ELR (cell line): ENCODE results near the gene SCP2.

Source experiments
- DNase-seq: peaks from one replicate; pipeline ENCODE4 v3.0.0-alpha.2; 2015; ENCODE audit warnings: low read depth

Gene SCP2, protein sequence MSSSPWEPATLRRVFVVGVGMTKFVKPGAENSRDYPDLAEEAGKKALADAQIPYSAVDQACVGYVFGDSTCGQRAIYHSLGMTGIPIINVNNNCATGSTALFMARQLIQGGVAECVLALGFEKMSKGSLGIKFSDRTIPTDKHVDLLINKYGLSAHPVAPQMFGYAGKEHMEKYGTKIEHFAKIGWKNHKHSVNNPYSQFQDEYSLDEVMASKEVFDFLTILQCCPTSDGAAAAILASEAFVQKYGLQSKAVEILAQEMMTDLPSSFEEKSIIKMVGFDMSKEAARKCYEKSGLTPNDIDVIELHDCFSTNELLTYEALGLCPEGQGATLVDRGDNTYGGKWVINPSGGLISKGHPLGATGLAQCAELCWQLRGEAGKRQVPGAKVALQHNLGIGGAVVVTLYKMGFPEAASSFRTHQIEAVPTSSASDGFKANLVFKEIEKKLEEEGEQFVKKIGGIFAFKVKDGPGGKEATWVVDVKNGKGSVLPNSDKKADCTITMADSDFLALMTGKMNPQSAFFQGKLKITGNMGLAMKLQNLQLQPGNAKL

DNA sequence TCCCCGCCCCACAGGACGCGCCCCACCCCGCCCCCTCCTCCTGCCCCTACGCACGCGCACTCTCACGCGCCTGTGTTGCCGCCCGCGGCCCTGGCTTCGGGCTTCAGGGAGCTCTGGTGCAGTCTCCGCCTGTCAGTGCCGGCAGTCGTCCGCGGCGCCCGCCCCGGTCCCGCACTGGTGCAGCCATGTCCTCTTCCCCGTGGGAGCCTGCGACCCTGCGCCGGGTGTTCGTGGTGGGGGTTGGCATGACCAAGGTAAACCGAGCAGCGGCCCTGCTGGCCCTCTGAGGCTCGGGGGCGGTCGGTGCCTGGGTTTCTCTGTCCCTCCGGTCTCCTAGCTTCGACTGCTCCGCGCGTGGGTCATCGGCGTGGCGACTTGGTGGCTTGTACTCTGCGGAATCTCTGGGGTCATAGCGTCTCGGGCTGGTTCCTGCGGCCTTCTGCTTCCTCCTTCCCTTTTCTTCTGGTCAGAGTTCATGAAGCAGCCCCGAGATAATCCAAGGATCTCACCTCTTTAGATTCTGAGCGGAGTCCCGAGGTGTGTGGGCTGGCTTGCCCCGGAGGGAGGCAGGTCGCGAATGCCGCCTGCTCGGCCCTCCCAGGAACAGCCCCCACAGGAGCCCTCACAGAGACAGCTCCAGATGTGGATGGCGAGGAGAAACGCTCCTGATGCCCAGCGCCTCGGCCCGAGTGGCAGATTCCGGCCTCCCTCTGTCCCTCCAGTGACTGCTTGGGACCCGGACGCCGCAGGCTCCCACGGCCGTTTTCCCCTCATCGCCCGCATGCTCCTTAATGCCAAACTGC, at the start of gene SCP2:
SCP2 (plus strand) TSS at position 65 of the 803 bp plus-strand sequence; CDS start at position 186, 121 bp downstream.
- peak; percentile 75 for DNase-seq

DNA sequence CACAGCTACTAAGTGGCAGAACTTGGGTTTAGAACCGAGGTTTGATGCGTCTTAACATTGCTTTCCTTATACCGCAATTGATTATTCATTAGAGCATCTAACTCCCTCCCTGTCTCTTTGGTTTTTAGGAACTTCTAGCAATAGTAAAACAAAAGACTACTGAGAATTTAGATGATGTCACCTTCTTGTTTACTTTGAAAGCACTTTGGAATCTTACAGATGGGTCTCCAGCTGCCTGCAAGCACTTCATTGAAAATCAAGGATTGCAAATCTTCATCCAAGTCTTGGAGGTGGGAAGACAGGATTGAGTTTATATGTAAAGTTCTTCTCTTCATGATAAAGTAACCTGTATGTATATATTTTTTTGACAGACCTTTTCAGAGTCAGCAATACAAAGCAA, 49.5 kb upstream of the SCP2 start:
- DNase-seq = peak; percentile 9

DNA sequence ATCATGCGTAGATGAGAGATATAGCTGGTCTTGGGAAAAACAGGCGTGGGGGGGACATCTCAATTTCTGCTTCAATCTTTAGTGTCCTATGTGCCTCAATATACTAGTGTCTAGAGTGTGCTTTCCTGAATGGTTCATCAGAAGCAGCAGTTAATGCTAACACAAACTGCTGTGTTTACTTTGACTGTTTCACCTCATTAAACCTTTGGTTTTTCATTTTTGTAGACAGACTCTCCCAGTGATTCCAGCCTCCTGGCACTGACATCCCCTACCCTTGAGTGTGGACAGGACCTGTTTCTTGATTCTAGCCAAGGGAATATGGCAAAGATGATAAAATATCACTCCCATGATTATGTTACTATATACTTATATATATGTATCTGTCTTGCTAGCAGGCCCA, 46.9 kb upstream of the SCP2 start:
- DNase-seq = no peak

DNA sequence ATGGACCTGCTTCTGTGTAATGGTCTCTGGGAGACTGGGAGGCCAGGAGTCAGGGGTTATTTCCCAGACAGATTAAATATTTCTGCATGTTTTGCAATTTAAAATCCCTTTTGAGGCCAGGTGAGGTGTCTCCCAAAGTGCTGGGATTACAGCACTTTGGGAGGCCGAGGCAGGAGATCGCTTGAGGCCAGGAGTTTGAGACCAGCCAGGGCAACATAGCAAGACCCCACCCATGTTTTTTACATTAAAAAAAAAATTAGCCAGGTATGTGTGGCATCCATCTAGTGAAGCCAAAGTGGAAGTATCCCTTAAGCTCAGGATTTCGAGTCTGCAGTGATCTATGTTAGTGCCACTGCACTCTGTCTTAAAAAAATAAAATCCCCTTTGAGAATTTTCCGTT, 39.6 kb upstream of the SCP2 start:
- no peak for DNase-seq

DNA sequence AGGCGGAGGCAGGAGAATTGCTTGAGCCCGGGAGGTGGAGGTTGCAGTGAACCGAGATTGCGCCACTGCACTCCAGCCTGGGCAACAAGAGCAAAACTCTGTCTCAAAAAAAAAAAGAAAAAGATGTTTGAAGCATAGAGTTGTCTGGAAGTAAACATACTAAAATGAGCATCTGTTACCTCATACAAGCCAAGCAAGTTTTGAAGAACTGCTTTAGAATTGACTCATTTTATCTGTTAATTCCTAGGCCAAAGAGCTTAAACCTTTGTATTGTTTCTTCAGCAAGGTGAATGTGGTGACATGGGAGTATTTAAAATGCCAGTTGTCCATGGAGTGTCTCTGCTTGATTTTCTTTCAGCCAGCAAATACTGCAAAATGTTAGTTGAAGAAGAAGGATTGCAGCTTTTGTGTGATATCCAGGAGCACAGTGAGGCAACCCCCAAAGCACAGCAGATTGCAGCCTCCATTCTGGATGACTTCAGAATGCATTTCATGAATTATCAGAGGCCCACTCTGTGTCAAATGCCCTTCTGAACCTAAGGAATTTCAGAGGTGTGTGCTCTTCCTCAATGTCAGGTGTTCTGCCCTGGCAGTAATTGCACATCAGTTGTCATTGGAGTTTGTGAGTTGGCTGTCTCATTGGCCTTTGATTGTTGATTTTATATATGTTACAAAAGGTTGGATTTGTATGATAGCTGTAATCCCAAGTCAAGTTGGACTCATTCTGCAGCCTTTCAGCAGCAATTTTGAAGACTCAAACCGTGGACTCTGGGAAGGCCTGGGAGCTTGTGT, 34.5 kb upstream of the SCP2 start:
- DNase-seq = no peak

DNA sequence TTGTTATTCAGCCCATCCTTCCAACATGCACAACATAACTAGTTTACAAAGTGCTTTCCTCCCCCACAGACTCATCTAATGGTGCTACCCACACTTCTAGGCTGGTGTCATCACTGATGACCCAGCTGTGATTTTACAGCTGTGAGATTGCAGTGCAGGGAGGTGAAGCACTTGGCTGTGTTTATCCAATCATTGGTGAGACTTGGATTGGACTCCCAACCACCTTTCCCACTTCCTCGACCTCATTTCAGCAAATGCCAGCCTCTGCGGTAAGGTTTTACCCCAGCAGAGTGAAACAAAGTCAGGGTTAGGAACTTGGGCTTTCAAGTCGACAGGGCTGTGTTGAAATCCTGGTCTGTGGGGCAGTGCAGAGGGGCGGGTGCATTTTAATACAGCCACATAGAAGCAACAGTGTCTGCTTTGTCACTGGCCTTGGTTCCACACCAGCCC, 27.6 kb upstream of the SCP2 start:
- no peak for DNase-seq

DNA sequence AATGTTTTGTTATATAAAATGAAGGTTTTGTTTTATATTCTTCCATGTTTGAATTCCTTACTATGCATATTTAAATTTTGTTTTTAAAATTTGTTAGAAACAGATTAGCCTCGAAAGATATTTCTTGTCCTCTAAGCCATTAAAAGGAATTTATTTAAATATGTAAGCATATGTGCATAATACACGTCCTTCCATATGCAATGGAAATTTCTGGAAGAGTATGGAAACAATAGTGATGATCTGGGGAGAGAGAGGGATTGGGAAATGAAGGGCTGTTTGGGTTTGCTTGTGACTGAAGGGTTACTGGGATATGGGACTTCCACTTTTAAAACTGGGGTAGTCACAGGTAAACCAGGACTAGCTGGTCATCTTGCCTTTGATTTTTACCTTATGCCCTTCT, 26.7 kb upstream of the SCP2 start:
- DNase-seq = no peak

DNA sequence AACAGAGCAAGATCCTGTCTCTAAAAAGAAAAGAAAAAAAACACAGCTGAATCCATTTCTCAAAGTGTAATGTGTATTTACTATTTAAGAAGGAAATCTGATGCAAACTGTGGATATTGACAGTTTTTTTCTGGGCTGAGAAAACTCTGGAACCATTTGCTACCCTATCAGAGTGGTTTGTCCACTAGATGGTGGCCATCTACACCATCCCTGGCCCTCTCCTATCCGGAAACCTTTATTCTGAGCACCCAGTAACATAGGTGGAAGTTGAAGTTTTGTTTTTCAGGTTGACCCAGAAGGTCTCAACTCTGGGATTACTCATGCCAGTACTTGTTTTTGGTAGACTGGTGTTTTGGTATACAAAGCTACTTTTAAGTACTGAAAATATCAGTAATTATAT, 25.7 kb upstream of the SCP2 start:
- no peak for DNase-seq

DNA sequence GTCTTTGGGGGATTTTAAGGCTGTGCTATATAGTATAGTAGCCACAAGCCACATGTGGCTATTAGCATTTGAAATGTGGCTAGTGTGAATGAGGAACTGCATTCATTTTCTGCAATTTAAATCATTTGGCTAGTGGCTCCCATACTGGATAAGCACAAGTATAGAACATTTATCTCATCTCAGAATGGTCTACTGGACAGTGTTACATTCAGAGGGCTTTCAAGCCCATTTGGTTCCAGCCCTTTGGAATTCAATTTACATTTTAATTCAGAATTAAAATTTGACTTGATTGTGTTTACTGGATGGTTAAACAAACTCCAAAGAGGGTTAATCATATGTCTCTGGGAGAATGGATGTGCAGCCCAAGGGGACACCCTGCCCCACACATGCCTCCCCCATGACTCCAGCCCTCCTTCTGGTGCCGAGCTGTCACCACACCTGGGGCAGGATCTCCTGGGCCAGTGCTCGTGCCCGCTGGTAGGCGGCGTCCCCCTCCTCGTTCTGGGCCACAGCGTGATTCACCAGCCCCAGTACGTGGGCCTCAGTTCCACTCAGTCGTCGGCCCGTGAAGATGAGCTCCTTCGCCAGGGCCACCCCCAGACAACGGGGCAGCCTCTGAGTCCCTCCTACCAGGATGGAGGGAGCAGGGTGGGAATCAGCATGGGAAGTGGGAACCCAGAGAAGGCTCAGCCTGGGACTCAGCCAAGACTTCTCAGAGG, 22.7 kb upstream of the SCP2 start:
- no peak for DNase-seq

DNA sequence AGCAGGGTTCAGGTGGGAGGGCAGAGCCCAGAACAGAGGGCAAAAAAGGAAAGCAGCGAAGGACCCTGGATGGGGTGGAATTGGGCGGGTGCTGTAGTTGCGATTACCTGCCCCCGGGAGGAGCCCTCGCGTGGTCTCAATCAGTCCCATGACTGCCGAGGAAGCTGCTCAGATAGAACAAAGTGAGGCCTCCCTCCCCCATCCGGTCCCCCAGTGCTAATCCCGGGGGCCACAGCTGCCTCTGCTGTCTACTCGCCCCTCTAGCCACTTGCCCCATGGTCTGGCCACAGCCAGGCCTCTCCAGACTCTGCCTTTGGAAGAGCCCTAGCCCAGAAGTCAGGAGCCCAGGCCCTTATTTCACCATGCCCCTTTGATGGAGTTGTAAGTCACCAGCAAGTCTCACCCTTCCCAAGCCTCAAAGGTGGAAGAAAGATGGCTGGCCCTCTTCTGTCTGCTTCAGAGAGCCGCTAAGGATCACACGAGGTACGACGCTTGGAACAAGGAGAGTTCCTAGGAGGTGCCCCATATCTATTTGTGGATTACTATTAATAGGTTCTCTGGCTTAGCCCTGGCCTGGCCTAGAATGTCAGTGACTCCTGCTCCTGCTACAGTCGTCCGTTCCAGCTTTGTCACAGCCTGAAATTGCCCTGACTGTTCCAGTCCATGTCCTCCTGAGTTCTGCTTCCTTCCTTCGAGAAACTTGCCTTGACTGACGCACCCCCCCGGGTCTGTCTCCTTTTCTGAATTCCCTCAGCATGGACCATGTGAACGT, 22.0 kb upstream of the SCP2 start:
- DNase-seq = peak; percentile 67

DNA sequence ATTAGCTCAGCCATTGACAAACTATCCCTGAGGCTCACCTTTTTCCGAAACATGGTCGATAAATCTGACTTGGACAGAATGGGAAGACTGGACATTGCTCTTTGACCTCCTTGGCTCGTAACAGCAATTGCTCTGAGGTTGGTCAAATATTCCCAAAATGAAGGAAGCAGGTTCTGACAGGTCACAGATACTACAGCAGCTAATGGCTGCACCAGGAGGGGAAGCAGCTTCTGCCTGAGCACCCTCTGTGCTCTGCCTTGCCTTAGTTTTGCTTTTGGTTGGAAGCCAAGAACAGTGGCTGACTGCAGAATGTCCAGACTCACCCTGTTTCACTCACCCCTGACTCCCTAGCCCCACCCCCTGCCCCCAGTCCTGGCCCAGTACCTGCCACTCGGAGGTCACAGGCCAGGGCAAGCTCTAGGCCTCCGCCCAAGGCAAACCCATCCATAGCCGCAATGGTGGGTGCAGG, 20.9 kb upstream of the SCP2 start:
- no peak for DNase-seq

DNA sequence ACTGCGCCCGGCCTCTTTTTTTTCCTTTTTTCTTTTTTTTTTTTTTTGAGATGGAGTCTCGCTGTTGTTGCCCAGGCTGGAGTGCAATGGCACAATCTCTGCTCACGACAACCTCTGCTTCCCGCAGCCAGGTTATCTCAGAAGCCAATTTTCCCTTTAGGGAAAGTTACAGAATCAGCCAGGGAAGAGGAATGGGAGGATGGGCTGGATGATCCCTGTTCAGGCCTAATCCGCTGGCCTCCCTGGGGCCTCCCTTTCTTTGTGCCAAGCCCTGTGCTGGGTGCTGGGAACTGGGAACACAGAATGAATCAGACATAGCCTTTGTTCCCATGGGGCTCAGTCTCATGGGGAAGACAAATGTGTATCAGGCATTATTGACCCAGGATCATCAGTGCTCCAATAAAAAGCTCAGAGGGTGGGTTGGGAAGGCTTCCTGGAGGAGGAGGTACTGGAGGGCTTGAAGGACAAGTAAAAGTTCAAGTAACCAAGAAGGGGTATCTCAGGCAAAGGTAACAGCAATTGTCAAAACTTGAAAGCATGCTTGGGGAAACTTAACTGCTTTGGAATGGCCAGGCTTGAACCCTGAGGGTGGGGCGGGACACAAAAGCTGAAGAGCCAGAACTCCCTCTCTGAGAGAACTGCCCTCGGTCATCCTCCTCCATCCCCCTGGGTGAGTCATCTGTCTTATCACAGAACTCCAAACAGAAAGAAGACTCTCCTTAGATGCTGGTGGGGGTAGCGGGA, 19.8 kb upstream of the SCP2 start:
- peak; percentile 27 for DNase-seq

DNA sequence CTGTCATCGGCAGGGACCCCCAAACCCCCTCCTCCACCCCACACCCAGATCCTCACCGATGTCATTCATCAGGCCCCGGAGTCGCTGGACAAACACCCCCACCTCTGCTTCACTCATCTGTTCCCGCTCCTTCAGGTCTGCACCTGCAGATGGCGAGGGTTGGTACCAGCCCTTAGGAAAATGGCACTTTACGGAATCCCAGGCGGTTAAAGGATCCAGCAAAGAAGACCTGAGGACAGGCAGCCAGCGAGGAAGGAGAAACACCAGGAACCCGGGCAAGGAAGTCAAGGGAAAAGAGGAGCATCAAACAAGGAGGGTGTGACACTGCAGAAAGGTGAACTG, 19.3 kb upstream of the SCP2 start:
- no peak for DNase-seq

DNA sequence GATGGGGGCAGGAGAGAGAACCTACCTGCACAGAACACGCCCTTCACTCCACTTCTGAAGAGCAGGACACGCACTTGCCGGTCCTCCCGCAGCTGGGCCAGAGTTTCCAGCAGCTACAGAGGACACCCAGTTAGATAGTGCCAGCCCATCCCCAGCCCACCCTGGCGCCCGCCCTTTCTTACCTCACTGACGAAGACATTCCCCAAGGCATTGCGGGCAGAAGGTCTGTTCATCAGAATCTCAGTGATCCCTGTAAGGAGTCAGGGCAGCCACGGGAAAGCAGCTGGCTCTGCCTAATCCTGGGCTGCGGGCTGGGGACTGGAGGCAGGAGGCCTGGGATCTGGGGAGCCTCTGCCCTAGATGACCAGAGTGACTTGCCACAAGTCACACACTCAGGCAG, 15.5 kb upstream of the SCP2 start:
- DNase-seq = no peak

DNA sequence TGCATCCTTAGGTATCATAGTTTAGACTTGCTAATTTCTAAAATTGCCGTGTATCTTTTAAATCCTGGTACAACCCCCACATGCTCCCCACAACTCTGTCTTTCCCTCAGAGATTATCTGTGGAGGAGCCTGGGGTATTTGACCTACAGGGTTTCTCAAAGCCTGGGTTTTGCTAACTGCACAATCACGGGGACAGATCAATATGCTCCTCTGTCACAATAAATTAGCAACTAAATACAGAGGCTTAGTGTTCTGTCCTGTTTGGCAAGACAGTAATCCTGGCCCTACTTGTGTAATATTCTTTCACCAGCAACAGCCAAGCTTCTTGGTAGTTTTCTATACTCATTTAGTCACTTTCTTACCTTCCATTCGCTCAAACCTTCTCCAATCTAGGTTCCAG, 14.1 kb upstream of the SCP2 start:
- no peak for DNase-seq

DNA sequence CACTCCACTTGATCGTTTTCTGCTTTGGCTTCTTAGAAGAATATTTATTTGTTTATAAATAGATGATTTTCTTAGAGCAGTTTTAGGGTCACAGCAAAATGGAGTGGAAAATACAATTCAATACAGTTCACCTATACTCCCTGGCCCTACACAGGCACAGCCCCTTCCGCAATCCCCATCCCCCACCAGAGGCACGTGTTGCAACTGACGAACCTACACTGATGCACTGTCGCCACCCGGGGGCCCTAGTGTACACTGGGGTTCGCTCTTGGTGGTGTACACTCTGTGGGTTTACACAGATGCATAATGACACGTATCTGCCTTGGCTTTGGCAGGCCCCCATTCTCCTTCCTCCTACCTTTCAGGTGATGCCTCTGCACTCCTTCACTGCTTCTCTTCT, 13.5 kb upstream of the SCP2 start:
- no peak for DNase-seq

DNA sequence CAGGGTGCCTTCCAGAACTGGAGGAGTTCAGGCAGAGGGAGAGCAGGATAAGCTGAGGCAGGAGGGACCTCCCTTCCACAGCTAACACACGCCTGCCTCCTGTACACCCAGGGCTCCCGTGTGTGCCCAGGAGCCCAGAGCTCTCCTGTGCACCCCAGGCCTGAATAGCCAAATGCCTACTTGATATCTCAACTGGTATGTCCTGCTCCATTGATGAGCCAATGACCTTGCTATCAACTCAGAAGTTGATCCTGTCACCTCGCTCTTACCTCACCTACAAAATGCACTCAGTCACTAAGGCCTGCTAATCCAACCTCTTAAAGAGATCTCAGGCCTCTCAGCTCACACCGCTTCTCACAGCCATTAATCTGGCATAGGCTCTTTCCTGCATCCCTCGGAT, 12.6 kb upstream of the SCP2 start:
- no peak for DNase-seq

DNA sequence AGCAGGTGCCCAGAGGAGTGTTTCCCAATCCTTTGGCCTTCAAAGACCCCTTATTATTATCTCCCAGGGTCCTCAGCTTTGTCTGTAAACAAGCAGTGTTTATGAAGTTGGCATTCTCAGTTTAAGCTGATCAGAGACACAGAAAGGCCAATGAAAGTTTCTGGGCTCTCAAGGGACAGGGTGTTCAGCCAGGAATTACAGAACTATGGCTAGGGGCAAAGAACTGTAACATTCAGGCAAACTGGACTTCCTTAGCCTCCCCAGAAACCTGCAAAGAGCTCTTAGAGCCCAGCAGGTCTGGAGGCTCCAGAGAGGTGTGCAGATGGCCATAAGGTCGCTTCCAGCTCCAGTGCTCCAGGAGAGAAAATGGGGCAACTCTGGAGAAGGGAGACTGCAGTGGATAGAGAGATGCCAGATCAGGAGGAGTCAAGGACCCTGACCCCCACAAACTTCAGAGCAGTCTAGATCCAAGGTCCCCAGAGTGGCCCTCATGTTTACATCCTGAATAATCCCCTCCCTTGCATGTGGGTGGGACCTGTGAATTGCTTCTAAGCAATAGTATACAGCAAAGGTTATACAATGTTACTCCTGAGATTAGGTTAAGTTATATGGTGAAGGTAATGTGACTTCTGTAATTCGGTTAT, 11.7 kb upstream of the SCP2 start:
- no peak for DNase-seq

DNA sequence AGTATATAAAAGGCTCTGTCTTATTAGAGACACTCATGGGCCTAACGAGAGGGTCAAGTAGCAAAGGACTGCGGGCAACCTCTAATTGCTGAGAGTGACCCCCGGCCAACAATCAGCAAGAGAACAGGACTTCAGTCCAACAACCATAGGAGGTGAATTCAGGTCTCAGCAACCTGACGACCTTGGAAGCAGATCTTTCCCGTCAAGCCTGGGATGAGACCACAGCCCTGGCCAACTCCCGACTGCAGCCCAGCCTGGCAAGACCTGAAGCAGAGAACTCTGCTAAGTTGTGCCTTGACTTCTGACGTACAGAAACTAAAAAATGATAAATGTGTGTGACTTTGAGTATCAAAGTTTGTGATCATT, 11.2 kb upstream of the SCP2 start:
- DNase-seq = no peak
